ENCODE data around the gene MPRIP.

The MPRIP gene

DNA sequence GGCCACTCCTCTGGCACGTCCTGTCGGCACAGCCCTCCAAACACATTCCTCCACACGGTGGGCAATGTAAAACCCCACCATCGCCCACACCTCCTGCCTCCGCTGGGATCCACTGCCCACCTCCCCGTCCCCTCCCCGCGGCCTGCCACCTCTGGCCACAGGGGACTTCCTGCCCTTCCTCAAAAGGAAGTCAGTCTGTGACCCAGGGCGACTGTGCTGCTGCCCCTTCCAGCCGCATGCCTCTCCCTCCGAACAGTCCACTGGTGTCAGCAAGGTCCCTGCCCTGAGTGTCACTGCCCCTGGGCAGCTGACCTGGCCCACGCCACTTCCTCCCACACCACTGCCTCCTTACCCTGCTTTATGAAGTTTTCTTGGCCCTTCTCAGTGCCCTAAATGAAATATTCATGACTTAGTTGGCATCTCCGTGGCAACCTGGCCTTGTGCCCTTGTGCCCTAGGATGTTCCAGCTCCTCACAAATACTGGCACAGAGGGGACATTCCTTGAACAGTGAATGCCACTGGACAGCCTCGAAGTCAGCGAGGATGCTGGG lies 161.9 kb downstream of the MPRIP start:
- Mint-ChIP-seq H3K4me3 (peak overlapping the region; percentile 78), H3K4me1 (peaks cover 27% of the 10 kb centered on the region), H3K9me3 (no peaks in the 10 kb centered on the region), H3K27ac (peak overlapping the region; percentile 95), H3K36me3 (peaks cover 57% of the 10 kb centered on the region)
- ATAC-seq, result no peak
- peak in 1 of 2 donors; percentile 63 for DNase-seq (ENCODE audit: low spot score in 2 of 2)

DNA sequence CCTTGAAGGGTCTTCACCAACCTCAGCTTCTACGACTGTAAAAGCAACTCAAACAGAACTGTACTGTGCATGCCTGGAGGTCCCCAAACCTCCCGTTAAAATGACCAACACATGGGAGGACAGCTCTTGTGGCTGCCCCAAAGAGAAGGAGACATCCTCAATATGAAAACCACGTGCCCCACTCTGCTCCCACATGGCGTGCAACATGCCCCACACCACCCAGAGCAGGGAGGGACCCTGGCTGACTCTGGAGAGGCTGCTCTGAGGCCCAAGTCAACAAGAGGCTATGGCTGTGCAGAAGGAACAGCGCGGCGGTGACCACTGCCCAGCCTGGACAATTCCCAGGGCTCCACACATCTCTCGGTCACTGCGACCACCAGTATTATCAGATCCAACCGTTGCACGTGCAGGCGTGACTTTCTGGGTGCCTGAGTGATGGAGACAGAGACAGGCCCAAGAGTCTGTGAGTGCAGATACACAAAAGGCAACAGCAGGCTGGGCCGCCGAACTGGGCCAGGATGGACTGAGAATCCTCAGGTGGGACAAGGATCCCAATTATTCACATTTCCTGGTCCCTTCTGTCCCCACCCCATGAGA lies 162.5 kb downstream of the MPRIP start:
- Mint-ChIP-seq H3K4me1 (peaks cover 27% of the 10 kb centered on the region), H3K4me3 (peak overlapping the region; percentile 78), H3K9me3 (no peaks in the 10 kb centered on the region), H3K36me3 (peaks cover 57% of the 10 kb centered on the region), H3K27ac (peak overlapping the region; percentile 95)
- DNase-seq (ENCODE audit: low spot score in 2 of 2) (no peak), ATAC-seq (no peak)

DNA sequence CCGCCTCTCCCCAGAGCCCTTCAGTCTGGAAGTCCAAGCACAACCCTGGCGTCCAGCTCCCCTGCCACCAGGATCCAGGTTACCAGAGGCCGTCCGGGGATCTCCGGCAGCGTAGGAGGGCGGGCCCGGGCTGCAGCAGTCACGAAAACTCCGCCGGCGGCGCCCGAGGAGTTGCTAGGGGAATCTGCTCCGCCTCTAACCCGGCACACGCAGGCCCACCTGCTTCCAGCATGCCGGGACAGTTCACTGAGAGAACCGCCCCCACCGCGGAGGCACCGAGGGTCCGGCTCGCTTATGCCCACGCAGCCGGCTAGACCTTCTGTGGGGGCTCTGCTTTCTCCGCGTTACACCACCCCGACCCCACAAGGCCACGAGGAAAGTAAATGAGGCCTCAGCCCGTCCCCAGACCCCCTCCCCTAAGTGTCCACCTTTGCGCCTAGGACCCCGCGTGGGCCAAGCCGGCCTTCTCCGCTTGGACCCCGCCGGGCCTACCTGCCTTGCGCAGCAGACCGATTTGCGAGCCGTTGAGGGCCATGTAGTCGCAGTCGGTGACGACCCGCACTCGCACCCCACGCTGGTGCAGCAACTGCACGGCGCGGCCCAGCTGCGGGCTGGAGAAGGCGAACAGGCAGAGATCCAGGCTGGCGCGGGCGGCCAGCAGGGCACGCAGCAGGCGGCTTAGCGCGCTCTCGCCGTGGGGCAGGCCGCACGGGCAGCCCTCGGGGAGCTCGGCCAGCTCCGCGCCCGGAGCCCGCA lies 163.3 kb downstream of the MPRIP start:
- no peaks in the 10 kb centered on the region for H3K9me3 Mint-ChIP-seq
- H3K36me3 Mint-ChIP-seq, result peaks cover 51% of the 10 kb centered on the region
- H3K4me3 Mint-ChIP-seq, result peak overlapping the region; percentile 78
- ATAC-seq (peak; percentile 71), DNase-seq (ENCODE audit: low spot score in 2 of 2) (peak; percentile 44 to 80)
- H3K4me1 Mint-ChIP-seq, result peaks cover 27% of the 10 kb centered on the region
- H3K27ac Mint-ChIP-seq, result peak overlapping the region; percentile 95

DNA sequence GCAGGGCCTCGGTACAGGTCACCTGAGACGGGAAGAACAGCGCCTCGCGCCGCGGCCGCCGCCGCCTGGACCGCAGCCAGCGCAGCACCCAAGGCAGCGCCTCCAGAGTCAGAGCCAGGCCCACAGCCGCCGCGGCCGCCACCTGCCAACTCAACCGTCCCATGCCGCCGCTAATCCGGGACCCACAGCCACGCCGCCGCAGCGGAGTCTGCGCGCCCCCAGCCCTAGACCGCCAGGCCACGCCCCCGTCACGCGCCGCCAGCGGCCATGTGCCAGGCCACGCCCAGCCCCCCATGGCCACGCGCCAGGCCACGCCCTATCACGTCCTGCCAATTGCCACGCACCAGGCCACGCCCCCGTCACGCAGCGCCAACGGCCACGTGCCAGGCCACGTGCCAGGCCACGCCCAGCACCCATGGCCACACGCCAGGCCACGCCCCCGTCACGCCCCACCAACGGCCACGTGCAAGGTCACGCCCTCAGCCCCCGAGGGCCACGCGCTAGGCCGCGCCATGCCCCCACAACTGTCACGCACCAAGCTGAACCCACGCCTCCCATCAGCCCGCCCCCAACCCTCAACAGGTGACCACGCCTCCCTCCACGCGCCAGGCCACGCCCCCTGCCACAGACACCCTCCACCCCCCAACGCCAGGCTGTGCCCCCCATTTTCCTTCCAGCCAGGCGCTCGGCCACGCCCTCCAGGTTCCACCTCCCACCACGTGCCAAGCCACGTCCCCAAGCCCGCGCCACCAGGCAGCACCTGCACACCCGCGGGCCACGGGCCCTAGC lies 164.1 kb downstream of the MPRIP start, which contains the start of gene PLD6:
TSS of gene PLD6 (minus strand) at position 210 of the 789 bp plus-strand sequence. CDS start at position 163, 47 bp downstream.
- peaks cover 46% of the 10 kb centered on the region for H3K36me3 Mint-ChIP-seq

DNA sequence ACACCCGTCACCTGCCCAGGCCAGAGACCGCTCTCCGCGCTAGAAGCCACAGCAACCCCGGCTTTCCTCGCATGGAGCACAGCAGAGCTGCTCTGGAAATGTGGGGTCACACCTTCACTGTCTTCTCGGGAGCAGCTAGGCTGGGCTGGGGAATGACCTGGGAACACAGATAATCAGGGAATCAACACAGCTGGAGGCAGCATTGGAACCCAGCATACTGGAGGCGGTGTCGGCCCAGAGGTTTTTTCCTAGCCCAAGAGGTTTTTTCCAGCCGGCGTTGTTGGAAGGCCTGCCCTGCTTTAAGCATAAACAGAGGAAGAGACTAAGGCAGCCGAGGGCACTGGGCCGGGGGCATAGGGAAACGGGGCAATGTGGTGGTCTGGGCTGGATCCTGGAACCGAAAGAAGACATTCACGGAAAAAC lies 164.7 kb downstream of the MPRIP start:
- ATAC-seq, result no peak
- Mint-ChIP-seq H3K27ac (peak overlapping the region; percentile 82), H3K36me3 (peaks cover 39% of the 10 kb centered on the region), H3K4me1 (peaks cover 27% of the 10 kb centered on the region), H3K9me3 (no peaks in the 10 kb centered on the region), H3K4me3 (peak overlapping the region; percentile 78)
- no peak for DNase-seq (ENCODE audit: low spot score in 2 of 2)

More for the DNA sequence above, 164.1 kb downstream of the MPRIP start, which contains the start of gene PLD6:
- H3K4me3 Mint-ChIP-seq, result peak within 1 kb of the TSS; percentile 78
- peaks cover 27% of the 10 kb centered on the region for H3K4me1 Mint-ChIP-seq
- H3K9me3 Mint-ChIP-seq, result no peaks in the 10 kb centered on the region
- ATAC-seq (peak; percentile 72), DNase-seq (ENCODE audit: low spot score in 2 of 2) (peak; percentile 78 to 94)
- peak within 1 kb of the TSS; percentile 95 for H3K27ac Mint-ChIP-seq

DNA sequence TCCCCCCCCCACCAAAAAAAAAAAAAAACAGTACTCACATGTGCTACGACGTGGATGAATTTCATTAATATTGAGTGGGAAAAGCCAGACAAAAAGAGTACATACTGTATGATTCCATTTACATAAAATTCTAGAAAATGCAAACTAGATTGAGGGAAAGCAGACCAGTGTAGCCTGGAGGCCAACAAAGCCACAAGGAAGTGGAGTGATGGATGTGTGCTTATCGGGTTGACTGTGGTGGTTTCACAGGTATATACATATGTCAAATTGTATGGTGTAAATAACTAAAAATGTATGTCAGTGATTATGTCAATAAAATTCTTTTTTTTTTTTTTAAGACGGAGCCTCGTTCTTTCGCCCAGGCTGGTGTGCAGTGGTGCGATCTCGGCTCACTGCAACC lies 165.7 kb downstream of the MPRIP start:
- Mint-ChIP-seq H3K27ac (no peak overlapping the region), H3K36me3 (peaks cover 39% of the 10 kb centered on the region), H3K9me3 (no peaks in the 10 kb centered on the region), H3K4me3 (no peak overlapping the region), H3K4me1 (peaks cover 27% of the 10 kb centered on the region)
- DNase-seq (ENCODE audit: low spot score in 2 of 2) (no peak), ATAC-seq (no peak)

DNA sequence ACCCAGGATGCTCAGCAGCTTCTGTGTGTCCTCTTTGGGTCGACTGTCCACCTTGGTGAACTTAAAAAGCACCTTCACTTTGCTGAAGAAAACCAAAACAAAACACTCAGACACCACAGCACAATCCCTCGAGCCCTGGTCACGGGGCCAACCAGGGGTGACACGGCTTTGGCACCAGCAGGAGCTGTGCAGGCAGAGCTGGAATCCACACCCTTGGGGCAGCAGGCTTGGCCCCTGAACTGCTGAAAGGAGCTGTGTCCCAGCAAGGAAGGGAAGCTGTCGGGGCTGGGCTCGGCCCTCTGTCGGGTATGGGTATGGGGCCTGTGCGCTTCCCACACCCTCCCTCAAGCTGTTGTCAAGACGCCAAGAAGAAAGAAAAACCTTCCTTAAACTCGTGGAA lies 171.5 kb downstream of the MPRIP start:
- Mint-ChIP-seq H3K4me1 (no peaks in the 10 kb centered on the region), H3K27ac (no peak overlapping the region), H3K36me3 (peaks cover 64% of the 10 kb centered on the region), H3K4me3 (no peak overlapping the region), H3K9me3 (no peaks in the 10 kb centered on the region)
- DNase-seq (ENCODE audit: low spot score in 2 of 2) (no peak), ATAC-seq (no peak)

DNA sequence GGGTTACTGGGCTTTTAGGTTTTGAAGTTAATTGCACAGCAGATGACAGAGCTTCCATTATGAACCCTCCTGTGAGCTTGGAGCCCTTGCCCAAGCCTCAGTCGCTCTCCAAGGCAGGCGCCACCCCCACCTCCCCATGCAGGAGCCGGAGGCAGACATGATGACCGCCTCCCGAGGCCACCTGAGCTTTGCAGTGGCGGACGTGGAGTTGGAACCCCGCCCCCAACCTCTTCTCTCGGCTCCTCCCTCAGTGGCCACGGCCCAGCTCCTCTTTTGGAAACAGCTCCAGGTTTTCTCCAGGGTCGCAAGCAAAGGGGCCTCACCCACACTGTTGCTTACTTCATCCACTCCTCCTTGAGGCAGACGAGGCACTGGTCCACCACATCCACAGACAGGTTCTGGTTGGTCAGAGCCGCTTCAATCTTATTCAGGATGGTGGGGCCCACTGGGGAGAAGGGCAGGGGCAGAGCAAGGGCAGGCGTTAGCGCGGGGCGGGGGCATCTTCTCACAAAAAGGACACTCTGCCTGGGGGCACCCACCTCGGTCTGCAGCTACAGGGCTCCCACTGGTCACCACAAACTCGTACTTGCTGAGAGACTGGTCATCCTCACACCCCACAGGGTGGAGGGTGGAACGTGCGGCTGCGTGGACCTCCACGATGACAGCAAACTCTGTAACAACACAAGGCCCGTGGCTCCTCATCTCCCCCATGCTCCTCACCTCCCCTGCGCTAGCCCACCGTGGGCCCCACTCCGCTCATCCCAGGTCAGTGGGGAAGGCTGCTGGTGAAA lies 172.6 kb downstream of the MPRIP start:
- H3K27ac Mint-ChIP-seq, result no peak overlapping the region

DNA sequence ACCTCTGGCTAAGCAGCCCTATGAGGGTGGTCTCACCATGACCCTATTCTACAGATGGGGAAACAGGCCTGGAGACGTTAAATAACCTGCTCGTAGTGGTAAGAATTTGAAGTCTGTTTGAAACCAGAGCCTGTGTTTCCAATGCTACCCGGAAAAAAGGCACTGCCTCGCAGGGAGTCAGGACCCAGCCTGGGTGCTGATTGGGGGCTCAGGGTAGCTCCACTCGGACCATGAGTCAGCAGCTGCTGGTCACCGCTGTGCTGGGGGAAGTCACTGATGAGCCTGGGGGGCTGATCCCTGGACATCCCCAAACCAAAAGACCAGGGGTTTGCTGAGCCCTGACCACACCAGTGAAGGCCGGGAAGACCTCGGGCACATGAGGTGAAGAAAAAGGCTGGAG lies 173.3 kb downstream of the MPRIP start:
- peaks cover 82% of the 10 kb centered on the region for H3K36me3 Mint-ChIP-seq
- no peak overlapping the region for H3K27ac Mint-ChIP-seq
- no peaks in the 10 kb centered on the region for H3K4me1 Mint-ChIP-seq

More for the DNA sequence above, 172.6 kb downstream of the MPRIP start:
- peaks cover 75% of the 10 kb centered on the region for H3K36me3 Mint-ChIP-seq
- no peaks in the 10 kb centered on the region for H3K4me1 Mint-ChIP-seq
- H3K9me3 Mint-ChIP-seq, result no peaks in the 10 kb centered on the region
- DNase-seq (ENCODE audit: low spot score in 2 of 2) (no peak), ATAC-seq (no peak)
- no peak overlapping the region for H3K4me3 Mint-ChIP-seq

DNA sequence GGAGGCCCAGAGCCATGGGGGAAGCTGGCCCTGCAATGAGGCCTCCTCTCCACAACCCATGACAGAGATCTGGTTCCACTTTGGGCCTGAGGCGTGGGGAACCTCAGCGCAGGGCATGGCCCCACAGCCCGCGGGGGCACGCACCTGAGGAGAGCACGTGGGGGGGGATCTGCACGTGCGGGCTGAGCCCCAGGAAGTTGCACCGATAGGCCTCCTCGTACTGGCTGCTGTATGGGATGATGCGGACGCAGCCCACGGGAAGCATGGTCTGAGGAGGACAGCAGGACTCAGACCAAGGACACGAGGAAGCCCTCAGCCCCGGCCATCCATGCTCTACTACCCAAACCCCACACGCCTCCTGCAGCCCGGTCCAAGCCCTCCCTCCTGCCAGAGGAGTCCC lies 174.0 kb downstream of the MPRIP start:
- Mint-ChIP-seq H3K9me3 (no peaks in the 10 kb centered on the region), H3K36me3 (peaks cover 88% of the 10 kb centered on the region), H3K4me1 (no peaks in the 10 kb centered on the region), H3K27ac (peak overlapping the region; percentile 13), H3K4me3 (no peak overlapping the region)
- DNase-seq (ENCODE audit: low spot score in 2 of 2), result no peak
- ATAC-seq, result peak; percentile 37

More for the DNA sequence above, 173.3 kb downstream of the MPRIP start:
- DNase-seq (ENCODE audit: low spot score in 2 of 2), result no peak
- Mint-ChIP-seq H3K9me3 (no peaks in the 10 kb centered on the region), H3K4me3 (no peak overlapping the region)
- no peak for ATAC-seq

DNA sequence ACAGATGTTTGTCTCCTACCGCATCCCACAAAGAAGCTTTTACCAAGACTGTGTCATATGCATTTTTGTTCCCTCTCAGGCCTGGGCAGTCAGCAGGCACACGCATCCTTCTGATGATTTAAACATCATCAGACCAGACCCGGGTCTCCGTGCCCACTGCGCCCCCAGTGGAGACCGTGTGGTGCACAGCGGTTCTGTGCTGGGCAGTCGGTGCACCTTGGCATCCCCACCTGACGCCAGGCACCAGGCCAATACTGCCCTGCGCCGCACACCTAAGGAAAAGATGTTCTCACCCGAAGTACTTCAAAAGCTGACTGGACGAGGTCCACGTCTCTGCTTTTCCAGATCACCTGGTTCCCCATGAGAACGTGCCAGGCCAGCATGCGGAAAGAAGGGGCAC lies 174.5 kb downstream of the MPRIP start:
- no peak for DNase-seq (ENCODE audit: low spot score in 2 of 2)
- ATAC-seq, result peak; percentile 11
- H3K4me3 Mint-ChIP-seq, result no peak overlapping the region
- H3K36me3 Mint-ChIP-seq, result peaks cover 93% of the 10 kb centered on the region
- H3K4me1 Mint-ChIP-seq, result no peaks in the 10 kb centered on the region
- no peaks in the 10 kb centered on the region for H3K9me3 Mint-ChIP-seq
- peak overlapping the region; percentile 13 for H3K27ac Mint-ChIP-seq

DNA sequence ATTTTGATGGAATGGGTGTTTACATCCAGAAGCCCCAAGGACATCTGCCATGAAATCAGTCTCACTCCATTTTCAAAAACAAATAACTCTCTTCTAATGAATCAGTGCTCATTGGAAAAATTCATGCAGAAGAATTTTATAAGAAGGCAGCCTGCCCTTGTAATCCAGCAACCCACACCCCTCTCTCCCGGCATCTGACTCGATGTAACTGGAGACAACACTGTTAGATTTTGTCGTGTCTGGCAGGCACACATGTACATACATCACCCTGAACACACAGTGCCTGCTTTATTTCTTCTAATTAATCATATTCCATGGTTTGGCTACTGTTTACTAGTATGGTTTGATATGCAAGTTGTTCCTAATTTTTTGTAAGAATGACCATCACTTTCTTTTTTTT lies 175.7 kb downstream of the MPRIP start:
- DNase-seq (ENCODE audit: low spot score in 2 of 2) (no peak), ATAC-seq (no peak)
- Mint-ChIP-seq H3K36me3 (peaks cover 95% of the 10 kb centered on the region), H3K9me3 (no peaks in the 10 kb centered on the region), H3K4me3 (no peak overlapping the region), H3K27ac (peak overlapping the region; percentile 13), H3K4me1 (no peaks in the 10 kb centered on the region)

DNA sequence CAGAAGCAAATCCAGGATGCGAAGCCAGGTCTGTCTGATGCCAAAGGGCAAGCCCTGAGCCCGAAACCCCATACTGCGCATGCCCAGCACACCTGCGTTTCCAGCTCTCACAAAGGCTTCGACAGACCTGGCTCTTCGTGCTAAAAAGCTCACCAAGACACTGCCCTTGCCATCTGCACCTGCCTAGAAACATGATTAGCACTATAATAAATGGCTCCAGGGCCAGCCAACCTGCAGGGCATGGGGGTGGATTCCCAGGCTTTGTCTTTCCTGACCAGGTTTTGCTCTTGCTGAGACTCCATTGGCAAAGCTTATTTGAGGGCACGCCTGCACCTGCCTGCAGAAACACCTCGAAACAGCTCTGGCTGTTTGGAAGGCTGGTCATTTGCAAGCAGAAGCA lies 178.3 kb downstream of the MPRIP start:
- H3K27ac Mint-ChIP-seq, result peak overlapping the region; percentile 56
- ATAC-seq, result no peak
- no peaks in the 10 kb centered on the region for H3K4me1 Mint-ChIP-seq
- H3K9me3 Mint-ChIP-seq, result no peaks in the 10 kb centered on the region
- no peak overlapping the region for H3K4me3 Mint-ChIP-seq
- peaks cover 97% of the 10 kb centered on the region for H3K36me3 Mint-ChIP-seq
- no peak for DNase-seq (ENCODE audit: low spot score in 2 of 2)

DNA sequence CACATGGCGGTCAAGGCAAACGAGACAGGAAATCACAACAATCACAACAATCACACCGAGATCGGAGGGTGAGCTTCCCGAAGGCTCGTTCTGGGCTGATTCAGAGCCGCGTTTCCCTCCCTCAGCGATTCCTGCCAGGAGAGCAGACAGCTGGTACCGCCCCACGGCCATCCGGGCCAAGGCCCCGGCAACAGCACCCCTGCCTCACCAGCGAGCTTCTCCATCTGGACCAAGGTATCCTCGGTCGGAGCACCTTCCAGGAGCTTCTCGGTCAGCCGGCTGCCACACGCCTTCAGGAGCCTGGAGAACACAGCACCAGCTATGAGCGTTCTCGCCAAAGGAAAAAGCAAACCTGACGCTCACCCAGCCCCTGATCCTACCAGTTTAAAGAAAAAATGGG lies 179.1 kb downstream of the MPRIP start:
- ATAC-seq (no peak), DNase-seq (ENCODE audit: low spot score in 2 of 2) (no peak)
- H3K9me3 Mint-ChIP-seq, result no peaks in the 10 kb centered on the region
- H3K36me3 Mint-ChIP-seq, result peaks cover 99% of the 10 kb centered on the region
- no peak overlapping the region for H3K27ac Mint-ChIP-seq
- H3K4me3 Mint-ChIP-seq, result no peak overlapping the region
- H3K4me1 Mint-ChIP-seq, result no peaks in the 10 kb centered on the region

All from stimulated activated effector memory CD8-positive, alpha-beta T cell treated with anti-CD3 and anti-CD28 coated beads, Interleukin-12 subunit alpha, Interleukin-12 subunit beta, amount 100 ng/mL, for 72 hours (primary cell).